Measurements from ENCODE around the gene TERB2.
"Not testable (repeated sequence)": the region's sequence is repeated elsewhere in the genome, so short reads cannot be mapped to it uniquely, and the experiment has no call there.

The TERB2 gene, protein sequence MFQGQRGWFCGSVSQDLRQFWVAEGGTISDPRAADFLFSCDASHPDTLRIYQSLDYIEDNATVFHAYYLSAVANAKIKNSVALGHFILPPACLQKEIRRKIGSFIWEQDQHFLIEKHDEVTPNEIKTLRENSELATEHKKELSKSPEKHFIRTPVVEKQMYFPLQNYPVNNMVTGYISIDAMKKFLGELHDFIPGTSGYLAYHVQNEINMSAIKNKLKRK

GRCh38 chr15:44956388-44956787, at the start of gene TERB2:
Gene TERB2 (plus strand): TSS chr15:44956687. CDS start chr15:44956719, 32 bp downstream.
- no peak for DNase-seq (ENCODE audit: low read depth in 3 of 3)

DNA sequence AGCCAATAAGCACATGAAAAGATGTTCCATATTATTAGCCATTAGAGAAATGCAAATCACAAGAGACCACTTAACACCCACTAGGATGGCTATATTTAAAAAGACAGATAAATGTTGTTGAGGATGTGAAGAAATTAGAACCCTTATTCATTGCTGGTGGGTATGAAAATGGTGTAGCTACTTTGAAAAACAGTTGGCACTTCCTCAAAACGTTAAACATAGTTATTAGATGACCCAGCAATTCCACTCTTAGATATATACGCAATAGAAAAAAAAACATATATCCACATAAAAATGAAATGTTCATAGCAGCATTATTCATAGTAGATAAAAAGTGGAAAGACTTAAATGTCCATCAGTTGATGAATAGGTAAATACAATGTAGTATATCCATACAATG, 47.1 kb upstream of the TERB2 start:
- DNase-seq (ENCODE audit: low read depth in 3 of 3): no peak

GRCh38 chr15:44910981-44911625, 45.4 kb upstream of the TERB2 start:
- no peak for DNase-seq (ENCODE audit: low read depth in 3 of 3)

- DNase-seq (ENCODE audit: low read depth in 3 of 3): not testable (repeated sequence)
Observed at GRCh38 chr15:44912186-44912585, 44.3 kb upstream of the TERB2 start.

DNA sequence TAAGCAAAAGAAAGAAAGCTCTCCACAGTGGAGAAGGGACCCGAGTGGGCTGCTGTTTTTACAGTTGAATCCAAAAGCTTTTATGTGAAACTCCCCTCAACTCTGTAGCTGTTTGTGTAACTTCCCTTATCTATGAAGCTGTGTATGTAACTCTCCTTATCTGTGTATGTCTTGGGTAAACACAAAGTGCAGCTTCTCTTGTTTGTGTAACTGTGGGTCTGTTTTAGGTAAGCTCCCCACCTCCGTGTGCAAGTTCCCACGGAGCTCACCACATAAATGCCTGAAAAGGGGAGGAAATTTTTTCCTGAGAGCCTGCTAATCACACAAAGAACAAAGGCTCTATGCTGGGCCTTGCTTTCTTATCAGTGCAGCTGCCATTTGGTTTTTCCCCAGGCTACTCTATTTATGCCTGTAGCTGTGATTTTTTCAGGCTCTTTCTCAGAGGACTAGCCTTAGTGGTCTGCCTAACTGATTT, 43.5 kb upstream of the TERB2 start:
- DNase-seq (ENCODE audit: low read depth in 3 of 3): not testable (repeated sequence)

- DNase-seq (ENCODE audit: low read depth in 3 of 3): no peak
Observed at GRCh38 chr15:44918136-44918535, 38.4 kb upstream of the TERB2 start.

- not testable (repeated sequence) for DNase-seq (ENCODE audit: low read depth in 3 of 3)
Observed at GRCh38 chr15:44928658-44929057, 27.8 kb upstream of the TERB2 start.

GRCh38 chr15:44930283-44930682, 26.2 kb upstream of the TERB2 start:
- DNase-seq (ENCODE audit: low read depth in 3 of 3): not testable (repeated sequence)

- DNase-seq (ENCODE audit: low read depth in 3 of 3): not testable (repeated sequence)
Observed at GRCh38 chr15:44958302-44958701, 1.8 kb downstream of the TERB2 start.

- no peak for DNase-seq (ENCODE audit: low read depth in 3 of 3)
Observed at GRCh38 chr15:44968475-44968874, 12.0 kb downstream of the TERB2 start.

- DNase-seq (ENCODE audit: low read depth in 3 of 3): no peak
Observed at GRCh38 chr15:44971036-44971435, 14.5 kb downstream of the TERB2 start.

GRCh38 chr15:44976183-44976582, 19.7 kb downstream of the TERB2 start:
- DNase-seq (ENCODE audit: low read depth in 3 of 3): not testable (repeated sequence)

DNA sequence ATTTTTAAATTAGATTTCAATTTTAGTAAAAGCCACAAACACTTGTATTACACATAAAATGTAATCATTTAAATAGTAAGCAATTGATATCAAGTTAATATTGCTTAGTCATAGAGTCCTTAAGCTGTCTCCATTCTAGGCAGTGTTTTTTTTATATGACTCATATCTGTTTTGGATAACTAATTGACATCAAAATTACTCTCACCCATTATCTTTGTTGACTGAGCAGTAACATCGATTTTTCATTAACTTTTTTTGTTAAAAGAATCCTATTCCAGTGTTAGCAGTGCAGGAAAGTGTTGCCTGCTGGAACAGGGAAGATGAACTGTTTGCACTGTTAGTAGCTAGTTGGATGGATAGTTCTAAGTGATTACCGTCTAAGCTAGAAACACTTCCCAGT, 21.3 kb downstream of the TERB2 start:
- DNase-seq (ENCODE audit: low read depth in 3 of 3): not testable (repeated sequence)

DNA sequence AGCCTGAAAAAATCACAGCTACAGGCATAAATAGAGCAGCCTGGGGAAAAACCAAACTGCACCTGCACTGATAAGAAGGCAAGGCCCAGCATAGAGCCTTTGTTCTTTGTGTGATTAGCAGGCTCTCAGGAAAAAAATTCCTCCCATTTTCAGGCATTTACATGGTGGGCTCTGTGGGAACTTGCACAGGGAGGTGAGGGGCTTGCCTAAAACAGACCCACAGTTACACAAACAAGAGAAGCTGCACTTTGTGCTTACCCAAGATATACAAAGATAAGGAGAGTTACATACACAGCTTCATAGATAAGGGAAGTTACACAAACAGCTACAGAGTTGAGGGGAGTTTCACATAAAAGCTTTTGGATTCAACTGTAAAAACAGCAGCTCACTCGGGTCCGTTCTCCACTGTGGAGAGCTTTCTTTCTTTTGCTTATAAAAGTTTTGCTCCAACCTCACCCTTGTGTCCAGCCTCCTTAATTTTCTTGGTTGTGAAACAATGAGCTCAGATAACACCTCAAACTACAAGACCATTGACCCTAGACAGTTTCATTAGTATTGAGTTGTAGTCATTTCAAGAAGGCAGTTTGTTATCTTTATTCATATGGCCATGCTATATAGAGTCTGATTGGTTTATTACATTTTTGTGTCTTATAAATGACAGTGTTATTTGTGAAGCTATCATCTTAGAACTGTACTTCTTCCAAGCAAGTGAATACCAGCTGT, 23.3 kb downstream of the TERB2 start:
- not testable (repeated sequence) for DNase-seq (ENCODE audit: low read depth in 3 of 3)

DNA sequence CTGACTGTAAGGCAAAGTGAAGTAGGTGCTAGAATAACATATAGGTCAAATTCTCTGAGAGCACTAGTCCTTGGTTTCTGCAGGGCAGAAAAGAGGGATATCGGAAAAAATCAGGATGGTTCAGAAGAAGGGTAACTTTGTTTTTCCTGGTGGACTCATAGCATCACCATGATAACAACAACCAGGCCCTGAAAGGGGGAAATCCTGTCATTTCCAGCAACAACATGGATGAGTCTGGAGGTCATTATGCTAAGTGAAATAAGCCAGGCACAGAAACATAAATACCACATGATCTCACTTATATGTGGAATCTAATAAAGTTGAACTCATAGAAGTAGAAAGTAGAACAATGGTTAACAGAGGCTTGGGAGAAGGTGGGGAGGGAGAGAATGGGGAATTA, 27.7 kb downstream of the TERB2 start:
- not testable (repeated sequence) for DNase-seq (ENCODE audit: low read depth in 3 of 3)

- not testable (repeated sequence) for DNase-seq (ENCODE audit: low read depth in 3 of 3)
Observed at GRCh38 chr15:44986346-44987055, 30.0 kb downstream of the TERB2 start.

DNA sequence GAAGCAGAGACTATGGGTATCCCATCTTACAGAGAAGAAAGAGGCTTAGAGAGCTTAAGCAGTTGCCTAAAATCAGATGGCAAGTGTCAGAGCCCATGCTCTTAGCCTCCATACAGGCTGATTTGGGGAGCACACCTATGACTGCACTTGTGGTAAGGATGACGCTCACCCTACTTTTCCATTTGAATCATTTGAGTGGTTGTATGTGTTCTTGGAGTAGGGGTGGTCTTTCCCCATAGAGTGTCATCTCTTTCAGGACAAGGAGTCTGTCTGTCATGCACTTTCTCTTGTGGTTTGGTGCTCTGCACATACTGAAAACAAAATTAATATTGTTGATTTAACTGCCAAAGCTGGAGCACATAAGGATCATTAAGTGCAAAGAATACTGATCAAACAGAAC, 31.2 kb downstream of the TERB2 start:
- not testable (repeated sequence) for DNase-seq (ENCODE audit: low read depth in 3 of 3)

GRCh38 chr15:44988184-44988869, 31.8 kb downstream of the TERB2 start:
- not testable (repeated sequence) for DNase-seq (ENCODE audit: low read depth in 3 of 3)

DNA sequence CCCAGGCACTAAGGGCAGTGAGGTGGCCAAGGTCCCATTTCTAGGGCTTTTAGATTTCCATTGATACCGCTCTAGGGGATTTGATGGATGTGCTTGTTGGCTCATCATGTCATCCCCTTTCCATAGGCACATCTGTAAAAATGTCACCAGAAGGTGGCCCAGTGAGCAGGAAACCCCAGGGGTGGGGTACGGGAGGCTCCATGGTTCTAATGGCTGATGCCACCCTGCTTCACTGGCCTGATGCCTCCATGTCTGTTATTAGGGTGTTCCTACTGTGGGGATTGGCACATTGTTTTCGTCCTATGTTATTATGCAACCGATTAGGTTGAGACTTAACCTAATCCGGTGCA, 32.4 kb downstream of the TERB2 start:
- DNase-seq (ENCODE audit: low read depth in 3 of 3): not testable (repeated sequence)

- DNase-seq (ENCODE audit: low read depth in 3 of 3): not testable (repeated sequence)
Observed at GRCh38 chr15:44997632-44998031, 41.1 kb downstream of the TERB2 start.

DNA sequence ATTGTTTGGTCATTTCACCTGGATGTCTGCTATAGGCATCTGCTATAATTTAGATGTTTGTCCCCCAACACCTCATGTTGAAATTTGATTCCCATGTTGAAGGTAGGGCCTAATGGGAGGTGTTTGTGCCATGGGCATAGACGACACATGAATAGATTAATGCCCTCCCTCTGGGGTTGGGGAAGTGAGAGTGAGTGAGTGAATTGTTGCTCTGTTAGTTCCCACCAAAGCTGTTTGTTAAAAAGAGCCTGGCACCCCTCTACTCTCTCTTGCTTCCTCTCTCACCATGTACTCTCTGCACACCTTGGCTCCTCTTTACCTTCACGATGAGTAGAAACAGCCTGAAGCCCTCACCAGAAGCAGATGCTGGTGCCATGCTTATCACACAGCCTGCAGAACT, 42.6 kb downstream of the TERB2 start:
- DNase-seq (ENCODE audit: low read depth in 3 of 3): no peak

Data from stimulated activated CD4-positive, alpha-beta T cell treated with anti-CD3 and anti-CD28 coated beads, TNF-alpha, amount 100 ng/mL, for 4 hours (primary cell).